Occipital lobe (tissue), 2 donors: ENCODE results near the gene OR2T3. TPM values are rescaled to one million over a fixed set of nuclear protein-coding genes. Genes with fewer than 3 reads are reported as not detected.
"Not testable (repeated sequence)": the region's sequence is repeated elsewhere in the genome, so short reads cannot be mapped to it uniquely, and the experiment has no call there.

ENCODE experiments used
- DNase-seq: peaks from one replicate; lab custom pipeline; 2025; lab: John Stamatoyannopoulos, UW
- total RNA-seq: library from RNA; depleted of rRNA; stranded (reverse); fragments of >200 nt; gene quantifications from one replicate; pipeline ENCODE4 v1.2.3, GENCODE V29; 2014

Gene OR2T3
- total RNA-seq, 1 donor from 2014 or later, result not detected

GRCh38 chr1:248471154-248471553 lies 2.0 kb upstream of the OR2T3 start:
- DNase-seq, result no peak

- DNase-seq, result not testable (repeated sequence)
Observed at GRCh38 chr1:248472111-248472510, 1.0 kb upstream of the OR2T3 start.

DNA sequence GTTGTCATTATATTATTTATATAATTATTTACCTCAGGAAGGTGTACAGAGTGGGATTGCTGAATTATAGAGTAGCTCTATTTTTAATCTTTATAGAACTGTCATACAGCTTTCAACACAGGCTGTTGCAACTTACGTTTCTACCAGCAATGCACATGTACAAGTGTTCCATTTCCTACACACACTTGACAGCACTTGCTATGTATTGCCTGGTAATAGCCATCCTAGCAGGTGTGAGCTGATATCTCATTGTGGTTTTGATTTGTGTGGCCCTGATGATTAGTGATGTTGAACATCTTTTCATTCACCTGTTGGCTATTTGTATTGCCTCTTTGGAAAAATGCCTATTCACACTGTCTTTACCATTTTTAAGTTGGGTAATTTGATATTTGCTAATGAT lies 2.5 kb downstream of the OR2T3 start:
- not testable (repeated sequence) for DNase-seq

DNA sequence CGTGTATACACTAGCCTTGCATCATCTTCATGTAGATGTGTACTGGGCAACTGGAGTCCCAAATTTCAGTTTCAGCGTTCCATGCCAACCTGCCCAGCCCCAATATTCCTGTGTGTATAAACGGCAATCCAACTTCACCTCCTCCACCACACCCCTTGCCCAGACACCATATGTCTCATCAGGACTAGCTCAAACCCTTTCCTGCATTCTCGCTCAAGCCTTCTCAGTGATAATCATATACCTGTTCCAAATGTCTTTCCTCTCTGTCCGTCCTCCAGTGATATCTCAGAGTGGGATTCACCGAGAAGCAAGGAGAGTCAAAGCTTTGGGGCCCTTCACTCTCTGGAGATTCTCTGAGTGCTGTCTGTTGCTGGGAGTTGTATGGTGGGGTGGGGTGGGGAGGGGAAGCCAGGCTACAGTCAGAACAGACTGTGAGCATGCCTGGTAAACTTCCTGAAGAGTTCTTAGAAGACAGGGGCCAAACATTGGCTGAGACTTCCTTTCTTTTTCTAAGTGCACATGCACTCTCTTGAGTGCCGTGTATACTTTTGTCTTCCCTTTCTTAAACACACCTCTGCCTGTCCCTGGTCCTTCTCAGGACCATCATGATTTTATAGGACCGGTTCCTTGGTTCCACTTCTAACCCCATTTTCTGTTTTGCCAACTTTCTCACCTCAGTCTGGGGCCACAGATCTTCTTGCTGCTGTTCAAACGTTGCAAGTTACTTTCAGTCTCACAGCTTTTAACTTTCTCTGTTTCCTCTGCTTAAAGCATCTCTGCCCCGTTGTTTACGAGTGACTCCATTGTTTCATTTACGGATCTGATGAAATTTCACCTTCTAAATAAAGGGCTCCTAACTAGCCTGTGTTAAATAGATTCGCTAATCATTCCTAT lies 8.8 kb downstream of the OR2T3 start:
- DNase-seq, result not testable (repeated sequence)

GRCh38 chr1:248488289-248488688 lies 15.1 kb downstream of the OR2T3 start, which contains the start of gene OR2T5:
OR2T5 (plus strand) TSS chr1:248488589; CDS start chr1:248488589, 0 bp downstream.
- DNase-seq, result not testable (repeated sequence)

DNA sequence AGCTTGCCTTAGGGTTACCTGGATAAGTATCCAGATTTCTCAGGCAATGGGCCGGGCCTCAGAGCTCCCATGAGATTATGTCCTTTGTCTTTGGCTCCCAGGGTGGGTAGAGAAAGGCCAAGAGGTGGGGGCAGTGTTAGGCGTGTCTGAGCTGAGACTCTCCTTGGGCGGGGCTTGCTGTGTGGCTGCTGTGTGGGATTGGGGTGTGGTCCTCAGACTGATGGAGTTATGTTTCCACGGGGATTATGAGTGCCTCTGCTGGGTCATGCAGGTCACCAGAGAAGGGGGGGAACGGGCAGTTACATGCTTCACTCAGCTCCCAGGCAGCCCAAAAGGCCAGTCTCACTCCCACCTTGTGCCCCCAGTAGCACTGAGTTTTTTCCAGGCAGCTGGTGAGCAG lies 23.5 kb downstream of the OR2T3 start:
- not testable (repeated sequence) for DNase-seq

DNA sequence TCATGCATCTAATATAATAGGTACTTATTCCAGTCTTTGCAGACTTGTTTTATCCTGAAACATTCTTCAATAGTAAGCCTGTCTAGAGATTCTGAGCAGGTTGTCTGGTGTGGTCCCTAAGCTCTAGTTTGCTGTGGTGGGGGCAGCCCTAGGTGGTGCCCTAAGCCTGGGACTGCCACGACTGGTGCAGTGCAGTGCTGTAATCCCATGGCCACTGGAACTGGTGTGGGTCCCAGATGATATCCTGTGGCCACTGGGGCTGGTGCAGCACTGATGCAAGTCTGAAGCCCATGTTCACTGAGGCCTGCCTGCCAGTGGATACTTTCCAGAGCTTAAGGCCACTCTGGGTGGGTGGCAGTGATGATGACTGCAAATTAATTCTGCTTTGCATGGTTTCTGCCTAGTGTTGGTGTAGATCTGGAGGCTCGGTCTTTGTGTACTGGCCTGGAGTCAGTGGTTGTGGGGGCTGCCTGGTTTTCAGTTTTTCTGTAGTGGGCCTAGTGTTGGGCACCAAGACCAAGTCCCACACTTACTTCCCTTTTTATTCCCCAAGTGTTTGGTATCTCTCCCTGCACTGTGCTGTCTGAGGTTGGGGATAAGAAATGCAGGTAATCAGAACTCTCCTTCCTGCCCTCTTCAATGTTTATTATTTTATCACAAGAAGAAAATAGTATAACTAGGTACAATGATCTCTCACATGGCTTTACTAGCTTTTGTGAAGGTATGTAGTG lies 27.3 kb downstream of the OR2T3 start:
- DNase-seq, result not testable (repeated sequence)

DNA sequence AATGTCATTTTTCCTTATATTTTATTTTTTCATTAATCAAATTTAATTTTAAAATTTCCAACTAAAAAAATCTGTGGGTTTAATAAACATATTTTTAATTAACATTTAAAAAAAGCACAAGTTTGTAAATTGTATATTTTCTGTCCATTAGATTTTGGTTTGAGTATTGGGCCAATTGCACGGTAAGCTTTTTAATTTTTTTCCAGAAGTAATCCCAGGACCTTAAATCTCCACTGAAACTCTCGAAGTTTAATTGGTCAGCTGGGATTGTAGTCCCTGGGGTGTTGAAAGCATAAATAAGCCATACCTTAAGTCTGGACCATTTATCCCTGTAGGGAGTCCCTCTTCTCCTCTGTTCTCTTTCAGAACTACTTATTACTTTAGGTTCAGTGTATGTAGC lies 34.6 kb downstream of the OR2T3 start, which contains the start of gene OR2G6:
Gene OR2G6 (plus strand): TSS at position 301 of the 400 bp plus-strand sequence. CDS start 13,574 bp downstream, outside the sequence.
- DNase-seq, result not testable (repeated sequence)

DNA sequence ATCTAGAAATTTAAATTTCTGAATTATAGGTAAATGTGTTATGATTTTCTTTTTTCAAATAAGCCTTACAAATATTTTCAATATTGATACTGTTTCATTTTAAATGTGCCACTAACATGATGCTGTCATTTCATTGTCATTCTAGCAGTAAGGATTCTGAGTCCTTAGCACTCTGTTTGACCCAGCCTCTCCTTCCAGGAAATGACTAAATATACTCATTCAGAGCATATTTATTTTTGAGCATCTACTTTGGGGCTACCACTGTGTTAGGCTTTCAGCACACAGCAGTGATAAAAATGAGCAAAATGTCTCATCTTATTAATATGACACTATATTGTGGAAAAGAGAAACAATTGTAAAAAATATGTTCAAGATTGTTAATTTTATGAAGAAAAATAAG lies 37.1 kb downstream of the OR2T3 start:
- not testable (repeated sequence) for DNase-seq

- no peak for DNase-seq
Observed at GRCh38 chr1:248521856-248522255, 48.7 kb downstream of the OR2T3 start.

Other genes with a start within 250 kb of the OR2T3 start
- gene OR2M4, start 241.9 kb upstream of the OR2T3 start, total RNA-seq, result 0.31 TPM
- not detected for gene OR2T33, start 195.4 kb upstream of the OR2T3 start, total RNA-seq
- not detected for gene OR2T12, start 169.9 kb upstream of the OR2T3 start, total RNA-seq
- not detected for gene OR2M7, start 148.8 kb upstream of the OR2T3 start, total RNA-seq
- gene OR14C36, start 124.6 kb upstream of the OR2T3 start, total RNA-seq, result not detected
- gene OR2T4, start 111.7 kb upstream of the OR2T3 start, total RNA-seq, result not detected
- gene OR2T6, start 97.6 kb upstream of the OR2T3 start, total RNA-seq, result 0.31 TPM
- gene OR2T1, start 70.3 kb upstream of the OR2T3 start, total RNA-seq, result not detected
- not detected for gene OR2T2, start 27.7 kb upstream of the OR2T3 start, total RNA-seq
- not detected for gene OR2T5, start 15.2 kb downstream of the OR2T3 start, total RNA-seq
- not detected for gene OR2G6, start 34.7 kb downstream of the OR2T3 start, total RNA-seq
- gene OR2T29, start 89.4 kb downstream of the OR2T3 start, total RNA-seq, result not detected
- gene OR2T34, start 101.4 kb downstream of the OR2T3 start, total RNA-seq, result not detected
- gene OR2T10, start 124.3 kb downstream of the OR2T3 start, total RNA-seq, result not detected
- not detected for gene OR2T11, start 161.7 kb downstream of the OR2T3 start, total RNA-seq
- gene OR2T35, start 171.9 kb downstream of the OR2T3 start, total RNA-seq, result not detected
- not detected for gene OR2T27, start 182.2 kb downstream of the OR2T3 start, total RNA-seq
- not detected for gene OR14I1, start 229.4 kb downstream of the OR2T3 start, total RNA-seq